GM21526 (cell line): ENCODE measurements around the gene ROBO2.

Experiments used
- ATAC-seq: cut with Tn5 transposase; IDR thresholded peaks from one replicate; pipeline ENCODE4 v1.9.1; 2021; ENCODE audit warnings: moderate library complexity; ENCODE audit not compliant: unreplicated experiment, low FRiP score

The ROBO2 gene

GRCh38 chr3:77536038-77536775 lies 496.3 kb downstream of the ROBO2 start:
- no peak for ATAC-seq

DNA sequence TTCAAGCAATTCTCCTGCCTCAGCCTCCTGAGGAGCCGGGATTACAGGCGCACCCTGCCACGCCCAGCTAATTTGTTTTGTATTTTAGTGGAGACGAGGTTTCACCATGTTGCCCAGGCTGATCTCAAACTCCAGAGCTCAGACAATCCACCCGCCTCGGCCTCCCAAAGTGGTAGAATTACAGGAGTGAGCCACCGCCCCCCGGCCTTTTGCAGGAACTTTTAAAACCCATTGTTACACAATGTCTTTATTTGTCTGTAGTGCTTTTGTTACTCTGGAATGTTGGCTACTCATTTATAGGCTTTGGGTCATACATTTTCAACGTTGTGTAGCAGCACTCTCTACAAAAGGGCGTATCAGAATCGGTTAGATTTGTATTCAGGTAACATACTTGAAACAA lies 499.1 kb downstream of the ROBO2 start:
- ATAC-seq, result no peak

DNA sequence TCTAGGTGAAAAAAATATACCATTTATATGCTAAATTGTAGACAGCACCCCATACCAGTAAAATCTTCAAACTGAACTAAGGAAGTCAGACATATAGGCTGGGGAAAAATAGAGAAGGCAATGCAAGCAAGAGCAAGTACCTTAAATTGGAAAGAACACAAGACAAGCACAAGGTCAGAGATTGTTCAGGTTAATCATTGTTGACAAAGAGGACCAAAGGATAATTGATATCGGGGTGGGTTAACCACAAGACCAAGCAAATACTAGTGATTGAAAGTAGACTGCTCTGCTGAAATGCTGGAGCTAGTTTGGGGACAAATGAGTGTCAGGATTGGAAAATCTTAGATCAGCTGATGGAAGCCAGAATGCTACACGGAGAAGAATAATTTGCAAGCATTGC lies 499.8 kb downstream of the ROBO2 start:
- ATAC-seq, result no peak

GRCh38 chr3:77541203-77541922 lies 501.5 kb downstream of the ROBO2 start:
- ATAC-seq, result no peak

GRCh38 chr3:77546246-77546645 lies 506.3 kb downstream of the ROBO2 start:
- ATAC-seq, result no peak

- ATAC-seq, result no peak
These were observed 509.1 kb downstream of the ROBO2 start for GRCh38 chr3:77549034-77549433.

DNA sequence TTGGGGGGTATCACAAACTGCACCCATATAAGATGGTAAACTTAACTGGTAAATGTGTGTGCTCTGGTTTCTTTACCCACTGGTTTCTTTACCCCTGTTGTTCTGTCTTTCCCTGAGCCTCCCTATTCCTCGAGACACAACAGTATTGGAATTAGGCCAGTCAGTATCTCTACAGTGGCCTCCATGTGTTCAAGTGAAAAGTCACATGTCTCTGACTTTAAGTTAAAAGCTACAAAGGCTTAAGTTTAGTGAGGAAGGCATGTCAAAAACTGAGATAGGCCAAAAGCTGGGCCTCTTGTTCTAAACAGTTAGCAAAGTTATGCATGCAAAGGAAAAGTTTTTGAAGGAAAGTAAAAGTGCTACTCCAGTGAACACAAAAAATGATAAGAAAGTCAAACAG lies 513.3 kb downstream of the ROBO2 start:
- no peak for ATAC-seq

DNA sequence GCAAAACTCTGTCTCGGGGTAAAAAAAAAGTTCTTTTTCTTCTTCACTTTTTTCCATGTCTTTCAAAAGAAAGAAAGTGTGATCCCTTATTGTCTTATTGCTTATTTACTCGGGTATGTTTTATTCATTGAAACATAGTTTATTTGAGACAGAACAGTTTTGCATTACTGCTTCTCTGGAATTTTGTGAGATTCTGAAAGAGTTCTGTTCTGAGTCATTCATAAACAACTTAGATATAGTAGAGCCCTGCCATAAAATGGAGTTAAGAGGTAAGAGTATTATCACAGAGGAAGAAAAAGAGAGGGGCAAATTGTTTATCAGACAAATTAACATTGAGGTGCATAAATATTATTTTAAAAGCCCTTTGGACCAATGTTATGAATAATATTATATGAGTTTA lies 522.2 kb downstream of the ROBO2 start:
- no peak for ATAC-seq

- no peak for ATAC-seq
These were observed 523.1 kb downstream of the ROBO2 start for GRCh38 chr3:77563012-77563411.

DNA sequence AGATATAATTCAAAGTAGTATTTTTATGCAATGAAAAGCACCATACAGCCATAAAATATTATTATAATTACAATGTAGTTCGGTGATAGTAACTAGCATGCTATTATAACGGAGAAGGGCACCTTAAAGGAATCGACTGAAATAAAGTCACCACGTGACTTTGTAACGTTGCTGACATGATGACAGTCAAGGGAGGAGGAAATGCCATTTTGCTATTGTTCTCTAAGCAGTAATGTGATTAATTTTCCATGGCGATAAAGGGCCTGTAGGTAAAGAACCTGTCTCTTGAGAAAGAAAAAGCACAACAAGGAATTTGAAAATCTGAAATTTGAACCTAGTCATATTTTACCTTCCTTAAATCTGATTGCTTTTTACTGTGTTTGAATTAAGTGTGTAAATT lies 526.2 kb downstream of the ROBO2 start:
- no peak for ATAC-seq

DNA sequence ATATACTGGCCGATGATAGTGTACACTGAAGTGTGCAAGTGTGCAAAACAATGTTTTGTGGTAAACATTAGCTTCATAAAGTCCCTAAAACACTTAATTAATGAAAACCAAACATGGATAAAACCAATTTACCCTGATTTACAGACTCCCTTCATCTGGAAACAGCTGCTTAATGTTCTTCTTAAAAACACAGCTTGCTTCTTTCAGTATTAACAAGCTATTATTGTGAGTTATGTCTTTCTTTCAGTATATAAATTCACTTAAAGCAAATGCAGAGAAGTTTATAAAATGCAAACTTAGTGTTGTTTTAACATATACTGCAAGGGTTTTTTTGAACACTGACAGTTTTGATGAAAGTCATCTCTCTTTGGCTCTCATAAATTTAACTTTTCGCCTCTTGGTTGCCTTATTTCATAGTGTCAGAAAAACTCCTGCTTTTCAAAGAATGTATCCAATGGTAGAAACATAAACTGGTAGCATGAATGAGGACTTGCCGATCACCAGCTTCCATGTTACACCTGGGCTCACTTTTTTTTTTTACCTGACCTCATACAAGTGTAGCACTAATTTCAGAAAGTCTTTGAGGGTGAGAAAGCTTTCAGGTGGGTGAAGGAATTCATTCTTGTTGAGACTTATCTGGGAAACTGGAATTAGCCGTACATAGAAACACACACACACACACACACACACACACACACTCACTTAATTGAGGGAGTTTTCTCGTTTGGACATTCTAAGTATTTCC lies 532.2 kb downstream of the ROBO2 start:
- no peak for ATAC-seq

GRCh38 chr3:77577264-77577663 lies 537.4 kb downstream of the ROBO2 start:
- ATAC-seq, result no peak

- no peak for ATAC-seq
These were observed 546.3 kb downstream of the ROBO2 start for GRCh38 chr3:77586216-77586615.

DNA sequence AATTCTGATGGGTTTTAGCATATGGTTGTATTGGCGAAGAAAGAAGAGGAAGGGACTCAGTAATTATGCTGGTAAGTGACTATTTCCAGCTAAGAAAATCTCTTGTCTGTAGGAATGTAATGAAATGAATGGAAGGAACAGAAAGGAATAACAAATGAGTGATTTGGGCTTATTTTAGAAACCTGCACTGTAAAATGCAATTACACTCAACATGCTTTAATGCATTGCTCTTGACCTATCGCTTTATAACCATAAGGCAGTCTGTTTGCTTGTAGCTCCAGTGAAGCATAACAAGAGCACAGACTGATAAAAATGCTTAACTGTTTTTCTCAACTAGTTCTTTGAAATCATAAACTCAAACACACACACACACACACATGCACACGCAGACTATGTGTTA lies 549.0 kb downstream of the ROBO2 start:
- no peak for ATAC-seq

DNA sequence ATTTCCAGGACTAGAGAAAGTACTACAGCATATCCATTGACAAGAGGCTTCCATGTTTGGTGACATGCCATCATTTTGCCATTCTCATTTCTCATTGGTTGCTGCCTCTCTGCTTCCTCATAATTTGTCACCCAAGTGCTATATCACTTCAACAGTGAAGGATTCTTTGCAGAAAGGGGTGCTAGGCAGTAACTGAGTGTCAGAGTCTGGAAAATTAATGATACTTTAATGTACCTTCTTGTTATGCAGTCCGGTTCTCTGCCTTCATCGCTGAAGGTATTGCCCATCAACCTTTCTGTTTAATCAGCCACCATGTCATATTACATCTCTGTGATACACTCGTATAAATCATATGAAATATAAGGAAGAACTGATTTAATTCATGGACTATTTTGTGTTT lies 550.3 kb downstream of the ROBO2 start:
- no peak for ATAC-seq

DNA sequence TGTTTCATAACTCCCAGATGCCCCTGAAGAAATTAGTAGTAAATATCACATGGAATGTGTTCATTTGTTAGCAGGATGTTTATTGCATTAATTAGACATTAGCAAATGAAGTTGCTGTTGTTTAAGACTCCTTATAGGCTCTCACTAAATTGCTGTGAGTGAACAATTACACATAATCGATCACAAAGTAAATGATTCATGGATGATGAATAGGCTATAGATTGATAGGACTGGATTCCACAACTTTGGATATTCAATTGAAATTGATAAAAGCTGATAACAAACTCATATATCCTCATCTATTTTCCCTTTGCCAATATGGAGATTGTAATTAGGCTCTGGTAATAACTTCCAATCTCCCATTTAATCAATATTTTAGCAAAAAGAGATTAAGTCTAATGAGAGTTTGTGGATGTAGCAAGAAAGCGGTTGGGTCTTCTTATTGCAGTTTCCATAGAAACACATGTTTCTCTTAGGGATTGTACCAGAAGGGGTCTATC lies 555.5 kb downstream of the ROBO2 start:
- no peak for ATAC-seq

DNA sequence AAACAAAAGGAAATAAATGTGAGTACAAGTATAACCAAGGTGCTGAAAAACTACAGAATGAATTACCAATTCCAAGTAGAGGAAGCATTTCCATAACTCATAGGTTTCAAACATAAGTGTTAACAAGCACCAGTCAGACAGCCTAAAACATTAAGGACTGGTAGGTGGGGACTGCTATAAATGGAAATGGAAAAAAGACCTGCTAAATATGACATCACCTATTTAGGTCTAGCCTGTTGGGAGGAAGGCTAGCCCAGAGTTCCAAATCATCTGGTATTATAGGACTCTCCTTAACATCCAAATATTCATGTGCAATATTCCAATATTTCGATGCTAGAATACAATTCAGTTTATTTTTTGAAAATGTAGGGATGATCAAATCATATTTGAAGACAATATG lies 560.0 kb downstream of the ROBO2 start:
- no peak for ATAC-seq

DNA sequence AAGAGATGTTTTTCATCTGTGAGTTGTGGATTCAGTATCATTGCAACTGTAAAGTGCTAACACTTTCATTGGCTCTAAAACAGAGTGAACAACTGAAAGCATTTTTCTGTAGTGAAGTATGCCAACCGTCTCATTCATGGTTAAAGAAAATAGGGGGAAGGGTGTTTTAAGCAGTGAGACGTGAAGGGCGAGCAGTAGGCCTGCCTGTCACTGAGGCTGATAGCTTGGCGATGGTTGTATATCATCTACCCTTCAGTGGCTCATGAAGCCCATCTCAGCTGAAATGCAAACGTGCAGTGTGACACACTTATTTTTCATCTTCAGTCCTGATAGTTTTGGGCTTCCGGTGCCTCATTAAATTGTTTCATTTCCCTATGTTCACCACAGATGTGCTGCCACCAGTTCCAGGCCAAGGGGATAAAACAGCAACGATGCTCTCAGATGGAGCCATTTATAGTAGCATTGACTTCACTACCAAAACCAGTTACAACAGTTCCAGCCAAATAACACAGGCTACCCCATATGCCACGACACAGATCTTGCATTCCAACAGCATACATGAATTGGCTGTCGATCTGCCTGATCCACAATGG lies 562.0 kb downstream of the ROBO2 start:
- no peak for ATAC-seq

- ATAC-seq, result no peak
These were observed 562.8 kb downstream of the ROBO2 start for GRCh38 chr3:77602722-77603121.

DNA sequence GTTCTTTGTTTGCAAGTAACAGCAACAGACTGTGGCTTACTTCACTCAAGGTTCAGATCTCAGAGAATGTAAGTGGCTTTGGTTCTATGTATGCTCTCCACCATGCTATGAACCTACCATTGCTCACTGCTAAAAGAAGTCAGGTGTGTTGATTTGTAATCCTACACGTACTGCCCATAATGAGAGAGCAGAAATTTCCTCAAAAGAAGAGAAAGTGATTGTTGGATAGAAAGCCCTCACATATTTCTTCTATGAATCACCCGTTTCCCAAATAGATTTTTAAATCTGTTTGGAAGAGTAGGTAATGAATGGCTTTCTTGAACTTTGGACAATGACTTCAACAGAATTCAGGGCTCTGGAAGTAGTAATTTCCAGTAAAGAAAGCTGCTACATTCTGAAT lies 565.4 kb downstream of the ROBO2 start:
- no peak for ATAC-seq

- ATAC-seq, result no peak
These were observed 566.0 kb downstream of the ROBO2 start for GRCh38 chr3:77605865-77606264.
